Kidney (tissue), 14 donors: ENCODE measurements around the gene CHKB. TPM values are rescaled to one million over a fixed set of nuclear protein-coding genes. Genes with fewer than 3 reads are reported as not detected.

Experiments used
- DNase-seq, 5 donors: peaks; one replicate each; pipeline ENCODE4 v3.0.0-alpha.2; 2013 to 2020
- FAIRE-seq: peaks from 2 replicates; lab custom pipeline; 2012; peaks lifted over from hg19 to GRCh38; lab: Jason Lieb, UNC
- H3K27ac ChIP-seq, 2 donors: one replicate each; pipeline ENCODE4 v1.7.0; 2013; ENCODE audit warnings: low read depth in 2 of 2, low read length in 2 of 2, inconsistent platforms in 1 of 2
- H3K27me3 ChIP-seq: one replicate; pipeline ENCODE4 v1.7.1; 2013; ENCODE audit warnings: low read length, inconsistent platforms; ENCODE audit not compliant: control insufficient read depth, insufficient read depth
- H3K36me3 ChIP-seq, 3 donors: one replicate each; pipeline versions ENCODE4 v1.7.0 to v1.7.1; 2013; ENCODE audit warnings: low read length in 3 of 3, control low read depth in 1 of 3, inconsistent platforms in 1 of 3; ENCODE audit not compliant: insufficient read depth in 3 of 3, control insufficient read depth in 2 of 3
- H3K4me1 ChIP-seq, 3 donors: one replicate each; pipeline versions ENCODE4 v1.7.0 to v1.7.1; 2013; ENCODE audit warnings: low read length in 3 of 3, inconsistent platforms in 1 of 3, low read depth in 1 of 3; ENCODE audit not compliant: control insufficient read depth in 2 of 3, insufficient read depth in 2 of 3
- H3K4me3 ChIP-seq, 3 donors: one replicate each; pipeline versions ENCODE4 v1.7.0 to v1.8.1; 2013; ENCODE audit warnings: low read length in 3 of 3, control low read depth in 1 of 3, inconsistent platforms in 1 of 3
- H3K9ac ChIP-seq, 3 donors: one replicate each; pipeline versions ENCODE4 v1.7.0 to v1.7.1; 2013; ENCODE audit warnings: low read length in 3 of 3, control low read depth in 1 of 3, inconsistent platforms in 1 of 3
- H3K9me3 ChIP-seq, 3 donors: one replicate each; pipeline versions ENCODE4 v1.7.0 to v1.7.1; 2013; ENCODE audit warnings: low read length in 3 of 3, control low read depth in 1 of 3, inconsistent platforms in 1 of 3; ENCODE audit not compliant: control insufficient read depth in 2 of 3, insufficient read depth in 1 of 3
- intact Hi-C: fragments of 100-400 bp; cut with DNase I; formaldehyde crosslinking; loops from one replicate; pipeline ENCODE4 v1.11.1; 2022
- polyA plus RNA-seq: library from polyadenylated mRNA; stranded (reverse); fragments of 350-450 nt; fragmentation: Illumina TruSeq; extraction: RNeasy Lipid Tissue Mini Kit (QIAGEN cat#74804); gene quantifications from one replicate; pipeline ENCODE4 v1.2.3, GENCODE V29; 2014; ENCODE audit warnings: low read depth, low replicate concordance; ENCODE audit not compliant: insufficient read depth
- total RNA-seq: library from RNA; stranded (reverse); fragmentation: NEBNext Ultra II Directional; extraction: Animal tissue kit (Norgen Biotek cat#: 25700); gene quantifications from one replicate; pipeline ENCODE4 v1.2.1, GENCODE V29; 2021
- TF ChIP-seq, protein P1 (sequence below): IDR thresholded peaks from 3 replicates; pipeline ENCODE4 v1.5.1; 2012; ENCODE audit warnings: mild to moderate bottlenecking, moderate library complexity, borderline replicate concordance; ENCODE audit not compliant: insufficient read depth; ENCODE audit errors: extremely low read depth
- donor health status: control.
- donor health status: control.
- donor health status: control.
- donor health status: control.
- donor health status: control.
- donor health status: DM: yes; HTN: yes; CAD: no.
- donor health status: Normal renal cell carcinoma (clear cell type).

CHKB gene
- total and polyA plus RNA-seq, 2 donors from 2014 or later, result 73.0 to 91.7 TPM

DNA sequence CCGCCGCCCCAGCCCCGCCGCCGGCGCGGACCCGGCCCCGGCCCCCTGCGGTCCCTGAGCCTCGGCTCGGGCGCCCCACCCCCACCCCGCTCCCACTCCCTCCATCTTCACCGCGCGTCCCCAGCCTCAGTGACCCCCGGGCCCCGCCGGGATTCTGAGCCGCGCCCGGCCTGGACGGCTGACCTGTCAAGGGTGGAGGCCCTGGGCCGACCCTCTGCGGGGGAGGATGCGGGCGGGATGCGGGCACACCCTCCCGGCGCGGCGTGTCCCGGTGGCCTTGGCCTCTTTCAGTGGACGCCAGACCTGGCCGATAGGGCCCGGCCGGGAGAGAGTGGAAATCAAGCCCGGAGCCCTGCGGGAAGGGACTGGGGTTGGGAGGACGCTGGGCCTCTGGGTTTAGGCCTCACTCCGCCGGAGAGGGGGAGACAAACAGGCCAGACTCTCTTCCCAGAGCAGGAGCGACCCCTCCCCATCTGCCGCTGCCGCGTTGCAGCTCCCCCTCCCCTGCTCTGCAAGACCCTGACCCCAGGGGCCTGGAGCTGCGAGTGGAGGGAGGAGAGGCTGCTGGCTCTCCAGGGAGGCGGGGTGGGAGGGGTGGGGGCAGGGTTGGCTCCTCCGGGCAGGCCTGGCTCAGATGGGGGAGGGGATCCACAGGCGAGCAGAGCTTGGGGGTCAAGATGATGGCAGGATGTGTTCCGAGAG is 18.5 kb upstream of the CHKB start:
- no peak overlapping the region for H3K9ac ChIP-seq
- DNase-seq (peak in 1 of 5 donors; percentile 75), FAIRE-seq (no peak)
- intact Hi-C loops, result no loop called here
- no peak overlapping the region for H3K27ac ChIP-seq
- no peaks in the 10 kb centered on the region for H3K36me3 ChIP-seq
- H3K4me3 ChIP-seq, result no peak overlapping the region
- TF ChIP-seq, protein P1, sequence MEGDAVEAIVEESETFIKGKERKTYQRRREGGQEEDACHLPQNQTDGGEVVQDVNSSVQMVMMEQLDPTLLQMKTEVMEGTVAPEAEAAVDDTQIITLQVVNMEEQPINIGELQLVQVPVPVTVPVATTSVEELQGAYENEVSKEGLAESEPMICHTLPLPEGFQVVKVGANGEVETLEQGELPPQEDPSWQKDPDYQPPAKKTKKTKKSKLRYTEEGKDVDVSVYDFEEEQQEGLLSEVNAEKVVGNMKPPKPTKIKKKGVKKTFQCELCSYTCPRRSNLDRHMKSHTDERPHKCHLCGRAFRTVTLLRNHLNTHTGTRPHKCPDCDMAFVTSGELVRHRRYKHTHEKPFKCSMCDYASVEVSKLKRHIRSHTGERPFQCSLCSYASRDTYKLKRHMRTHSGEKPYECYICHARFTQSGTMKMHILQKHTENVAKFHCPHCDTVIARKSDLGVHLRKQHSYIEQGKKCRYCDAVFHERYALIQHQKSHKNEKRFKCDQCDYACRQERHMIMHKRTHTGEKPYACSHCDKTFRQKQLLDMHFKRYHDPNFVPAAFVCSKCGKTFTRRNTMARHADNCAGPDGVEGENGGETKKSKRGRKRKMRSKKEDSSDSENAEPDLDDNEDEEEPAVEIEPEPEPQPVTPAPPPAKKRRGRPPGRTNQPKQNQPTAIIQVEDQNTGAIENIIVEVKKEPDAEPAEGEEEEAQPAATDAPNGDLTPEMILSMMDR, result no peak
- H3K9me3 ChIP-seq, result no peaks in the 10 kb centered on the region
- peaks cover 0 to 2% (median 0%) of the 10 kb centered on the region in 3 donors for H3K4me1 ChIP-seq
- H3K27me3 ChIP-seq, result peaks cover 18% of the 10 kb centered on the region

DNA sequence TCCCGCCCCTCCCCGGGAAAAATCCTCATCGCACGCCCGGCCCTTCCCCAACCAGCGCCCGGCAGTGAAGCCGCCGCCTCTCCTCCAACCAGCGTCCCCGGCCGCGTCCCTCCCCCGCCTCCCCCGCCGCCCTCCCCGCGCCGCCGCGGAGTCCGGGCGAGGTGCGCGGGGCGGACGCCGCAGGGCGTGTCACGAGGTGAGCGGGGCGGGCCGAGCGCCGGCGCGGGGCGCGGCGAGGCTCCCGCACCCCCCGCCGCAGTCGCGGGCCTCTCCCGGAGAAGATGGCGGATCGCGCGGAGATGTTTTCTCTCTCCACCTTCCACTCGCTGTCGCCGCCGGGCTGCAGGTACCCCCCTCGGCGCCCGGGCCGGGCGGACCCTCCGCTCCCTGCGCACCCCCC is 17.9 kb upstream of the CHKB start, which contains the start of gene MAPK8IP2:
MAPK8IP2 (plus strand) TSS at position 256 of the 400 bp plus-strand sequence; CDS start at position 282, 26 bp downstream.
- H3K27ac ChIP-seq, result no peak within 1 kb of the TSS
- H3K4me1 ChIP-seq, result peaks cover 0 to 2% (median 0%) of the 10 kb centered on the region in 3 donors
- no peak within 1 kb of the TSS for H3K4me3 ChIP-seq
- TF ChIP-seq, protein P1, result no peak
- DNase-seq, result peak in 1 of 5 donors; percentile 69
- intact Hi-C loops, result no loop called here
- peaks cover 18% of the 10 kb centered on the region for H3K27me3 ChIP-seq
- no peak for FAIRE-seq
- no peaks in the 10 kb centered on the region for H3K36me3 ChIP-seq
- H3K9me3 ChIP-seq, result no peaks in the 10 kb centered on the region
- H3K9ac ChIP-seq, result no peak within 1 kb of the TSS

DNA sequence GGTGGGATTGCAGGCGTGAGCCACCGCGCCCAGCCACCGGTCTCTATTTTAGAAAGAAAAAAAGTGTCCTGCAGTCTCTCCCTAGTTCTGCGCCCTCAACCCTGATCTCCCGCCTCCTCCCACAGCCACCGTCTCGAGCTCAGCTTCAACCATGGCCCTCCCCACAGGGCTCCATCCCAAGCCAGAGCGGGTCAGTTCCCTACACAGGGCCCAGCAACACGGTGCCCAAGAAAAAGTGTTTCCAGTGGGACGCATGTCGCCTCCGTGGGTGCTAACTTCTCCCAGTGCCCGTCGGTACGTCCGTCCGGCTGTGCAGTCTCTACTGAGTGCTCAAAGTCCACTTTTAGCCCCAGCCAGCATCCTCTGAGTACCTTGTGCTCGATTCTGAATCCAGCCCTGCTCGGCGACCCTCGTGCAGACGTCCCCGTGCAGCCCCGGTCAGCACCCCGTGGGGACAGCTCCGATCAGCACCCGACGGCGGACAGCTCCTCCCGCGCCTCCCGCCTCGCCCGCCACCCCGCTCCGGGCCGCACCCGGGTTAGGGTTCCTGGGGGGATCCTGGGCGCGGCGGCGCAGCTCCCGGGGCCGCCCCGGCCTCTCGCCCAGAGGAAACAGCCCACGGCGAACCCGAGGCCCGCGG is 17.3 kb upstream of the CHKB start:
- Histone ChIP-seq H3K36me3 (no peaks in the 10 kb centered on the region), H3K27me3 (peaks cover 16% of the 10 kb centered on the region), H3K9me3 (no peaks in the 10 kb centered on the region), H3K4me3 (no peak overlapping the region), H3K9ac (no peak overlapping the region), H3K4me1 (peaks cover 0 to 2% (median 0%) of the 10 kb centered on the region in 3 donors), H3K27ac (no peak overlapping the region)
- TF ChIP-seq, protein P1, result no peak
- FAIRE-seq, result no peak
- intact Hi-C loops, result no loop called here
- DNase-seq, result peak; percentile 59 to 85 (median 81)
